Frontal cortex (tissue), 4 donors: Measurements from ENCODE around the gene PNPLA2. TPM values are rescaled to one million over a fixed set of nuclear protein-coding genes. Genes with fewer than 3 reads are reported as not detected.

ENCODE experiments used
- DNase-seq, 2 donors: peaks; one replicate each; pipeline ENCODE4 v3.0.0; 2012; ENCODE audit warnings: low spot score in 2 of 2
- FAIRE-seq: peaks from 2 replicates; lab custom pipeline; 2012; peaks lifted over from hg19 to GRCh38; lab: Jason Lieb, UNC
- total RNA-seq: library from RNA; depleted of rRNA; stranded (reverse); fragments of >200 nt; gene quantifications from one replicate; pipeline ENCODE4 v1.2.3, GENCODE V29; 2014
- donor health status: control.
- donor health status: control.
- donor health status: control.

The PNPLA2 gene
- total RNA-seq, 1 donor from 2014 or later, result 5.3 TPM

DNA sequence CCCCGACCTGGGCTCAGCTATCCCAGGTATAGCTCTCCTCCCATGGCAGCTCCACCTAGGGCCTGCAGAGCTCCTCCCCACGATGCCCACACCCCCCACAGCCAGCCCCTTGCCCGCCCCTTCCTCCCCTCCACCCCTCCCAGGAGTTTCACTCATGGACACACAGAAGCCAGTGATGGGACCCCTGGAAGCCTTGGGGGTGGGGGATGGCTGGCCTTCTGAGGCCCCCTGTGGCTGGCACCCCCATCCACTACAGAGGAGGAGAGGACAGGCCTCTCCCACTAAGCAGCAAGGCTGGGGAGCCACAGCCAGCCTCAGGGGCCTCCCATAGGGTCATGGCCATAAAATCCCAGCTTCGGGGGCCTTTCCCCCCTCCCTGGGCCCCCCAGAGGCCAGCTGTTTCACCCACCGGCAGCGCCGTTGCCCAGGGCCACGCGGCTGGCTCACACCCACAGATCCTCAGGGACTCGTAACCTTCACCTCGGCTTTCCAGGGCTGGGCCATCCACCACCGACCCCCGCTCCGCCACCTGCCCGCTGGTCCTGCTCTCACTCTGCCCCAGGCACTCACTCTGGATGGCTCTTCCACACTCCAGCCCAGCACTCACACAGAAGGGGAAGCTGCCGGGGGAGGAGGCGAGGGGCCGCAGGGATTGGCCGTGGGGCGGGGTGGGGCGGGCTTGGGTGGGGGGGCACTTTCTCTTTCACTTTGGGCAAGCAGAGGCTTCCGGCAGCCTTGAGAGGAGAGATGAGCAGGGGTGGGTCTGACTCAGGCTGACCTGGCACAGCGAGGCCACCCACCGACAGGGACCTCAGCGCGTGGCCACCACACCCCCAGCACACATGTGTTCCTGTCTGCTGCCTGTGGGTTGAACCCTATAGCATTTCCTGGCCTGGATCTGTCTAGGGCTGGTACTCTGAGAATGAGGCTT is 22.8 kb upstream of the PNPLA2 start:
- DNase-seq (peak; percentile 80 to 84), FAIRE-seq (no peak)

DNA sequence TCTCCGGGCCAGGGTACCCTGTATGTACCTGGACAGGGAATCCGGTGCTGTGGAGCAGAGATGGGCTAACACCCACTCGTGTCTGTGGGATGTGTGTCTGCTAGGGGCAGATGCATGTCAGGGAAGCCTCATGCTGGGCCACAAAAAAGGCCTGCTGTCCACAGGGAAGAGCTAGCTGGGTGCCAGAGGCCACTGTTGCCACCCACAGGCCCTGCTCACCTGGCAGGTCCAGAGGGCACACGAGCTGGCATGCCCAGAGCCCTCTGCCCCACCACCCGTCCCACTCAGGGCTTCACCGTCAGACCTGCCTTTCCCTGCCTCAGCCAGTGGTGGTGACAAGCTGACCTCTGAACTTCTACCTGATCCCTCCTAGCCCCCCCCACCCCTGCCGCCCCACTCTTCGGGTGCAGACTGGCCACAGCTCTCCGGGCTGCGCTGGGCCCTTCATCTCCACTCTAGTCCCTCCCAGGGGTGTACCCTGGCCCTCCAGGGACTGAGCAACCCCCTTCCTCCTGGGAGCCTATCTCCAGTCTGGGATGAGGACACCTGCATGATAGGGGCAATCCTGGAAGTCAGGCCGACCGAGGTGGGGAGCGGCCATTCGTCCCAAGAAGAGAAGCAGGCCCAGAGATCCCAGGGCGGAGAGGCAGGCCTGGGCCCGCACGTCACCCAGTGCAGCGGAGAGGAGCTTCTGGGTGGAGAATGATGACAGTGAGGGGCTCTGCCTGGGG is 22.0 kb upstream of the PNPLA2 start:
- DNase-seq (no peak), FAIRE-seq (no peak)

DNA sequence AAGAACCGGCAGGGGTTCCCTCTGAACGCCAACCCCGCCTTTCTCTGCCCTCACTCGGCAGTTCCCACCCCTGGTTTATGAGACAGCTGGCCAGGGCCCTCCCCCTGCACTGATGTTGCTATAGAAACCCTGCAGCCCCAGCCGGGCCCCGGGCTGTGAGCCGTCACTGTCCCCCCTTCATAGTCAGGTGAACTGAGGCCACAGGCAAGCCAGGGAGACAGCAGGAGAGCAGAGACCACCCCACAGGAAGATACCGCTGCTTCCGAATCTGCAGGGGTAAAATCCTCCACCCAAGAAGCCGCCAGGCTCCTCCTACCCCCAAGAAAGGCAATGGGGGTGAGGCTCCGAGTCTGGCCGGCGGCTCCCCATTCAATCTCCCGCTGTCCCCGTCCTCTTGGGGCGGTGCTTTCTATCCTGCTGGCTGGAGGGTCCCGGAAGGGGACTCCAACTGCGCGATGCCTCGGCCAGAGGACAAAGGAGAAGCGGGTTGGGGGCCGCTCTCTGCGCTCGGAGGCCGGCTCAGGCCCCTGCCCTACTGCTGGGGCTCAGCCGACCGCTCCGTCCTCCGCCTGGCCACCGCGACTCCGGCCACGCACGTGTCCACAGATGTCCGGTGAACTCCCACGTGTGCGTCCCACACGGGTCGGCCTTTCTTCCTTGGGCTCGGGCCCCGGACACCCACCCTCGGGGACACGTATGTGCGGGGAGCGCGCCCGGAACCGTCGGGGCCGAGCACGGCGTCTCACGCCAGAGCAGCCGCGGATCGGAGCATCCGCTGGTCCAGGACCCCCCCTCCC is 21.2 kb upstream of the PNPLA2 start:
- DNase-seq (peak; percentile 83 to 84), FAIRE-seq (no peak)

DNA sequence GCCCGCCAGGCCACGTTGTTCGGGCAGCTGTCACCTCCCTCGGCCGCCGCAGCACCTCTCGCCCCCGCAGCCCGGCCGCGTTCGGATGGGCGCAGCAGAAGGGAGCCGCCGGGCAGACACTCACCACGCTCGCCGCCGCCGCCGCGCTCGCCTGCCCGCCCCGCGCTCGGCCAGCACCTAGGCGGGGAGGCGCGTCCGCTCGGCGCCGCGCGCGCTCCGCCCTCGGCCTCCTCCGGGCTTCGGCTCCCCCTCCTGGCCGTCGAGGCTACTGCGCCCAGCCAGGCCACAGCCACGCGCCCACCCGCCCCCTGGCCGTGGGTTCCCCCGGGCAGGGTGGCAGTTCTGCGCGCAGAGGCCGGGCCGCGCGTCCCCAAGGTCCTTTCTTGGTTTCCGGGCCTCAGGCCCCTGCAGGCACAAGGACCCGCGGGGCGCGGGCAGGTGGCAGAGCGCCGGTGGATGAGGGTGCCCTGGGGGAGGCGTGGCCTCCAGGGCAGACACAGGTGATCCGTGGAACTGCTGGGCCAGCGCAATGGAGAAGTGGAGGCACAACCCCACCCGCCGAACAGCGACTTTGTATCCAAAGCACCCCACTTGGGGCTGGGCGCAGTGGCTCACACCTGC is 20.5 kb upstream of the PNPLA2 start, which contains the start of gene SLC25A22:
SLC25A22 (minus strand) TSS at position 189 of the 621 bp plus-strand sequence. CDS start 3,275 bp downstream, outside the sequence.
- FAIRE-seq, result no peak

DNA sequence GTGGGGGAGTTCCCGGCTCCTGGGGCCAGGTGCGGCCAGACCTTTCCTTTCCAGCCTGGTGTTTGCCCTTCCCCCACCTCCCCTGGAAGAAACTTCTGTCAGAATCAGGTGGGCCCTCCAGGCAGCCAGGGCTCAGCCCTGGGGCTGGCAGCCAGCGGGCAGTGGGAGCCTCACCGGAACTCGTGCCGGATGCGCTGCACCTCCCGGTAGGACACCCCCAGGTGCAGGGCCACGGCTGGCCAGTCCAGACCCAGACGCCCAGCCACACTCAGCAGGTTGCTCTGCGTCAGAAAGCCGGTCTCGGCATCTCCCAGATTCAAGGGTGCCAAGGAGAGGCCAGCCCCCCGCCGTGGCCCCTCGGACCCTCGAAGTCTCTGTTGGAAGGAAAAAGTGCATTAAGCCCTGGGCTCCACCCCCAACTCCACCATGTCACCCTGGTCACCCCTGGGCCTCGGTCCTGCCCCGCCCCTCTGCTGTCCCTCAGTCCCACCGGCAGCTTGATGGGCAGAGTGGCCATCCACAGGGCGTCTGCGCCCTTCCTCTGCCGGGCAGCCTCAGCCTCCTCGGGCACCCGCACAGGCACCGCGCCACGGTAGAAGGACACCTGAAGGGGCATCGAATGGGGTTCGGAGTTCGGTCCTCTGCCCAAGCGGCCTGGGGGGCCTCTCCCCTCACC is 18.9 kb upstream of the PNPLA2 start:
- DNase-seq, result no peak
- FAIRE-seq, result no peak

More for the DNA sequence above, 20.5 kb upstream of the PNPLA2 start, which contains the start of gene SLC25A22:
- DNase-seq, result peak; percentile 97 to 99

DNA sequence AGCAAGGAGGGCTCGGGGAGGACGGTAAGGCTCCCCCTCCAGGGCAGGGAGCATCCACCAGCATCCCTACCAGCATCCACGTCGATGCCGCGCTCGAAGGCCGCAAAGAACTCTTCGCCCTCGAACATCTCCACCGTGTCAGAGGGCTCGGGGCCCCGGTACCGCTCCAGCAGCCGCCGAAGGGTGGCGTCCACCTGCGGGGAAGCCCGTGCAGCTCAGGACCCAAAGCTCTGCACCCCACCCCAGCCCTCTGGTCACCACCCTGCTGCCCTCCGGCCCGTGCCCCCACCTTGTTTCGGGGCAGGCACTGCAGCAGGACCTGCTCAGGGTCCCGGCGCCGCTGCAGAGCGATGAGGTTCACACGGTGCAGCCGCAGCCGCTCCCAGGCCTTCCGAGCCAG is 18.2 kb upstream of the PNPLA2 start:
- no peak for DNase-seq
- no peak for FAIRE-seq

DNA sequence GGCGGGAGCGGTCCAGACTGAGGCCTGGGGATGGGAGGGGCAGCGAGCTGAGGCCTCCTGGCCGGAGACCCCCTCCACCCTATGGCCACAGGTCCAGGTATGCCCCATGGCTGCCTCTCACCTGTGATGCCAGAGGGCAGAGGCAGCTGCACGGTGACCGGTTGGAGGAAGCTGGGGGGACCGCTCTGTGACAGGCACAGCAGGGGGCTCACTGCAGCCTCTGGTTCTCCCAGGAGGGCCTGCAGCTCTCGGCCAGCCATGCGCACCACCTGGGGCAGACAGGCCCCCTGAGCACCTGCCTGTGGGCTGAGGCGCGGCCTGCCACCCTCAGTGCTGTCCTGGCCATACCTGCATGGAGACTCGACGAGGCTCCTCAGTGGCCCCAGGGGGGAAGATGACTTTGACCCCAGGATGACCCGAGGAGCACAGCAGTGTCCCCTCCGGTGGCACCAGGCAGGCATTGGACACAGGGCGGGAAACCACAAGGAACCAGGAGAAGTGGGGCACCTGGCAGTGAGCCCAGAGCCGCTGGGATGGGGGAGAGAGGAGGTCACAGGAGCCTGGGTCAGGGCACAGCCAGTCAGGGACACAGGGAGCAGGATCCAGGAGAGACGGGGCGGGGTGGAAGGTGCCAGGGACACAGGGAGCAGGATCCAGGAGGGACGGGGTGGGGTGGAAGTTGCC is 17.5 kb upstream of the PNPLA2 start:
- FAIRE-seq, result no peak

DNA sequence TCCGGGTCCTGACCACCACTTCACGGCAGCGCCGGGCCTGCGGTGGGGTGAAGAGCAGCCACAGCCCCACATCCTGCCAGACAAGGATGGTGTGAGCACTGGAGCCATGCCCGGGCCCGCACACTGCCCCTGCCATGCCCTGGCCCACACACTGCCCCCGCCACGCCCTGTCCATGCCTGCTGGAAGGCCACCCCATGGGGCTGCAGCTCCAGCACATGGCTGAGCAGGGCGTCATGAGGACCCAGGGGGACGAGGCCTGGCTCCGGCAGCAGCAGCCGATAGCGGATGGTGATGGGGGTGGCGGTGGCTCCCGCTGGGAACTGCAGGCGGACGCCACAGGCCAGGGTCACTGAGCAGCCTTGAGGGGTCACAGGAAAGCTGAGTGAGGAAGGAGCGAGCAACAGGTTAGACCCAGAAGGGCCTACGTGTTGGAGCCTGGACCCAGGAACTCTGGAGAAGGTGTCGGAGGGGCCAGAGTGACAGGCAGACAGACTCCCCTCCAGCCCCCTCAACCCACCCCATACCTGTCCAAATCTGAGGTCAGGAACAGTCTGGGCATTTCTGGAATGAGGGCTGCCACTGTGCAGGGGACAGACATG is 16.6 kb upstream of the PNPLA2 start:
- FAIRE-seq (no peak), DNase-seq (no peak)

More for the DNA sequence above, 17.5 kb upstream of the PNPLA2 start:
- DNase-seq, result no peak

DNA sequence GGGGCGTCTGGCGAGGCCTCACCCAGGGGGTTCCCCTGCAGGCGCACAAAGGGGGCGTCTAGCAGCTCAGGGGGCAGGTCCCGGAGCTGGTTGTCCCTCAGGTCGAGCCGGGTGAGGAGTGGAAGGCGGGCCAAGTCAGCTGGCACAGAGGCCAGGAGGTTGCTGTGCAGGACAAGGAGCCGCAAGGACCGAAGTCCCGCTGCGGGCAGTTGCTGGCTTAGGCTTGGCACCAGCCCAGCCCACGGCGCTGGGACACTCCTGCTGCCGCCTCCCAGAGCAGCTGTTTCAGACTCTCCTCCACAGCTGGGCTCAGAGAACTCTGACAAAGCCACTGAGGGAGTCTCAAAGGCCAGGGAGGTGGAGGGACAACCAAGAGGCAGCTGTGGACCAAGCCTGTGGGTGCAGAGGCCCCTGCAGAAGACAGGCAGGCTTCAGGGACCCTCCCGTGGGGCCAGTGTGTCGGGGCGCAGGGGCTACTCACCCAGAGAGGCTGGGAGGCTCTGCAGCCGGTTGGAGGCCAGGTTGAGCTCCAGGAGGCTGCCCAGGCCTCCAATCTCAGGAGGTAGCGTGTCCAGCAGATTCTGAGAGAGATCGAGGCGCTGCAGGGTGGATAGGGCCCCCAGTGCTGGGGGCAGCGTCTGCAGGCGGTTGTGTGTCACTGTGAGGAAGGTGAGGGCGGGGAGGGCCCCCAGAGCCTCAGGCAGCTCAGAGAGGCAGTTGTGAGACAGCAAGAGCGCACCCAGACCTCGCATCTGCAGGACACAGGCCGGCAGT is 15.8 kb upstream of the PNPLA2 start:
- DNase-seq (no peak), FAIRE-seq (no peak)

DNA sequence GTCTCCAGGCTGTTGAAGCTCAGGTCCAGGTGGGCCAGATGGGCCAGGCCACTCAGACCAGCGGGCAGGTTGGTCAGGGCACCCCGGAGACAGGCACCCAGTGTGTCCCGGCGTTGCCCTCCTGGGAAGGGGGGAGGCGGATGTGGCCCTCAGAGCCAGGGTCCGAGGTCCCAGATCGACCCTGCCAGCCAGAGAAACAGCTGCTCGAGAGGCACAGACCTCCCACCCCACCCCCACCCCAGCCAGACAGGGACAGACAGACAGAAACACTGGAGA is 15.3 kb upstream of the PNPLA2 start:
- DNase-seq (no peak), FAIRE-seq (no peak)

DNA sequence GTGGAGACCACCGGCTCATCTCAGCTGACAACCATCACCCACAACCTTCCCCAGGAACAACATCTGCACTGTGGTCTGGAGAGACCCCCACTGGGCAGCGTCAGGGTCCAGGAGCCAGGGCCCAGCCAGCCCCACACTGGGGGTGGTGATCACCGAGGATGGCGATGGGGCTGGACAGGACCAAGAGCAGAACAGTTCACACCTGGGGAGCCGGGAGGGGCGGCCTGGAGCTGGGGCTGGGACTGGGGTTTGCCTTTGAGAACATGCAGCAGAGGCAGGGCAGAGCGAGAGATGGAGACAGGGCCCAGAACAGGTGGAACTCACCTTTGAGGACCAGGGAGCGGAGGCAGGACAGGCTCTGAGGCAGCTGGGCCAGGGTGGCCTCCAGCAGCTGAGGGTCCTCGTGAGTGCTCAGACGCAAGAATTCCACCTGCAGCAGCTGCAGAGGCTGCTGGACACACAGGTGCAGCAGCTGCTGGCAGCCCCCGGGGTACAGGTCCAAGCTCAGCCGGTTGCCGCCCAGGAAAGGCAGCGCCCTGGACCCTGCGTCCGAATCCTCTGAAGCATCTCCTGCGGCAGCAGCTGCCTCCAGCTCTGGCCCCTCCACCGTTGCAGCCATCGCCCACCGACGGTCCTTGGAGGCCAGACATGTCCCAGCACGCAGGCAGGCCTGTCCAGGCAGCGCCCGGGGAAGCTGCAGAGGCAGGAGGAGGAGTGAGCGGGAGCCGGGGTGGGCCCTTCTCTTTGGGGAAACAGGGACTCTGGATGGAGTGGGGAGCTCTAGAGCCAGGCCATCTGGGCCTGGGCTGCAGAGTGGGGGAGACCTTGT is 14.7 kb upstream of the PNPLA2 start:
- no peak for DNase-seq
- no peak for FAIRE-seq

DNA sequence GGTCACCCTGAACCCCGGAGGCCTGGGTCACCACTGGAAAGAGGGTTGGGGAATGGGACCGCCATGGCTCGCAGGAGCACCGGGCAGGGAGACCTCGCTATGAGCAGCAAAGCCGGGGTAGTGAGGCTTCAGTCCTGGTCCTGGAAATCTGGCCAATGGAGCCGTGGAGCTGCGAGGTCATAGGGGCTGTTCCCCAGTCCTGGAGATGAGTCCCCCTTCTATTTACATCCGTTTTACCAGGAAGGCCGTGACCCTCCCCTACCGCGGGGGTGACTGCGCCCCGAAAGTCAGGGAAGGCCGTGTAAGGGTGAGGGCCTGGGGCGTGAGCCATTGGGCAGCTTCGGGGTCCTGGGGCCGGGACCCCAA is 14.1 kb upstream of the PNPLA2 start:
- DNase-seq, result no peak
- FAIRE-seq, result no peak

DNA sequence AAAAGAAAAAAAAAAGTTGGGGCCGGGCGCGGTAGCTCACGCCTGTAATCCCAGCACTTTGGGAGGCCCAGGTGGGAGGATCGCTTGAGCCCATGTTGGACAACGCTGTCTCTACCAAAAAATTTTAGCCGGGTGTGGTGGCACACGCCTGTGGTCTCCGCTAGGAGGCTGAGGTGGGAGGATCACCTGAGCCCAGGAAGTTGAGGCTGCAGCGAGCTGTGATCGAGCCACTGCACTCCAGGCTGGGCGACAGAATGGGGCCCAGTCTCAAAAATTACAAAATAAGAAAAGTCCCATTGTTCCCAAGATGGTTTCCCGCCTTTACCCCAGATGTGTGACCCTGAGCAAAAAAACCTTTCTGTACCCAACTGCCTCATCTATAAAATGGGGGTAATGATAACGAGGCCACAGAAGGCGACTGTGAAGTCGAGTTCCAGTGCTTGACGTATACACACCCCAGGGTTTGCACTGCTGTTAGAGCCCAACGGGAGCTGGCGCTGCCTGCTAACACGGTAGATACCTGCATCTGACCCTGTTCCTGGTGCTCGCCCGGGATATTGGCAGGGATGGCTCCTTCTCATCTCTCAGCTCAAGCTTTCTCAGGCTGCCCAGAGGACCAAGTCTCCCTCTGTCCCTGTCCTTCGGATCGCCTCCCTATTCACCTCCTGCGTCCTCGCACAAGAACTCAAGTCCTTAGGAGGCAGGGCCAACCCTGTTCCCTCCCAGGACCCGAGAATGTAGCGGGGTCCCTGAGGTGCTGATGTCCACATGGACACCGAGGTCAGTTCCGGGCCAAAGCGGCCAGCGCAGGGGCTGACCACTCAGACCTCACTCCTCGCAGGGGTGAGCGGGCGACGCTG is 10.1 kb upstream of the PNPLA2 start:
- DNase-seq (no peak), FAIRE-seq (no peak)

DNA sequence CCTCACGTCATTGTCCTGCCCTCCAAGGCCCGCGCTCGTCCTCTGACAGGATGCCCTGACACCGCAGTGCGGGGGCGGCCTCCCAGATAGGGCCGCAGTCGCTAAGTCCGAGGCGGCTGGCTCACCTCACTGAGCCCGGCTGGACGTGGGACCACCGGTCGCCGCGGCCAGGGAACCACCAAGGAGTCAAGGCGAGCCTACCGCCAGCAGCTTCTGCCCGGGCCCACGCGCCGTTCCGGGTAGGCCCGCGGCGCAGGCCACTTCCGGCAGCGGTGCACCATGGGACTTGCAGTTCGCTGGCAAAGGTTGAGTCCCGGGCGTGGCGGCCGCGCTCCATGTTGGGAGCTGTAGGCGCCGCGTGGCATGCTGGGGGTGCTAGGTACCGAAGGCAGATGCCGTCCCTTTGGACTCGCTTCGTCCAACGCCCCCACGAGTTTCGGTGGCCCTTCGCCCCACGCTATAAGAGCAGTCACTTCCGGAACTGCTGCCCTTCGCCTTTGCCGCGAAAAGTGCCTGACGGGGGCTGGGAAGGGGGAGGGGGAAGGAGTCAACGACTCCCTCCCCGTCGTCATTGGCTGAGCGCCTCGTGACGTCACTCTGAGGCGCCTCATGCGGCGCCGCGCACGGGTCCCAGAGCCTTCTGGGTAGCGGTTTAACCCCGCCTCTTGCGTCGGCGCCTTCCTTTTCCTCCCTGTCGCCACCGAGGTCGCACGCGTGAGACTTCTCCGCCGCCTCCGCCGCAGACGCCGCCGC is 9.3 kb upstream of the PNPLA2 start, which contains the start of gene RPLP2:
RPLP2 (plus strand) TSS at position 681 of the 753 bp plus-strand sequence. CDS start 268 bp downstream, outside the sequence.
- no peak for FAIRE-seq
- DNase-seq, result peak; percentile 99

DNA sequence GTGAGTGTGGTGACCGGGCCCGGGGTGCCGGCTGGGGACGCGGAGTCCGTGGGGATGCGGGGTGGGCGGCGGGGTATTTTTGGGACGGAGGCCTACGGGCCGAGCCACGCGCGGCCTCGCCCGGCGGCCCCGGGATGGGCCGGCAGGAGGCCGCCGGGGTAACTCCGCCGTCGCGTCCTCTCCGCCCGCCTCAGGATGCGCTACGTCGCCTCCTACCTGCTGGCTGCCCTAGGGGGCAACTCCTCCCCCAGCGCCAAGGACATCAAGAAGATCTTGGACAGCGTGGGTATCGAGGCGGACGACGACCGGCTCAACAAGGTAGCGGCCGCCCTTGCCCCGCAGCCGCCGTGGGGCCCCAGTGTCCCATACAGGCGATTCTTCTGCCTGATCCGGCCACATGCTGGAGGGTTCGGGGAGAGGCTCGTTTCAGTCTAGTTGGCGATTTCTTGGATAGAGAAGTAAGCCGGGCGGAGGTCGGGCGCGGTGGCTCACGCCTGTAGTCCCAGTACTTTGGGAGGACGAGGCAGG is 8.6 kb upstream of the PNPLA2 start:
- DNase-seq (no peak), FAIRE-seq (no peak)
